Activated CD4-positive, alpha-beta T cell treated with anti-CD3 and anti-CD28 coated beads, Interleukin-2, Interleukin-6, amounts not matched to agents 100 ng/mL and 50 ng/mL, durations not matched to agents 16 hours and 8 hours (primary cell): ENCODE data around the gene RFC1.
"Not testable (repeated sequence)": the region's sequence is repeated elsewhere in the genome, so short reads cannot be mapped to it uniquely, and the experiment has no call there.

Experiments
- DNase-seq: peaks from one replicate; pipeline ENCODE4 v3.0.0-alpha.2; 2020

The RFC1 gene

GRCh38 chr4:39302901-39303300 is 63.3 kb downstream of the RFC1 start:
- DNase-seq = no peak

- DNase-seq = no peak
These were observed 70.4 kb downstream of the RFC1 start for GRCh38 chr4:39295784-39296183.

GRCh38 chr4:39292433-39292832 is 73.7 kb downstream of the RFC1 start:
- DNase-seq = not testable (repeated sequence)

GRCh38 chr4:39291686-39292085 is 74.5 kb downstream of the RFC1 start:
- DNase-seq = peak; percentile 24

GRCh38 chr4:39287223-39287622 is 78.9 kb downstream of the RFC1 start:
- DNase-seq = no peak

- no peak for DNase-seq
These were observed 79.9 kb downstream of the RFC1 start for GRCh38 chr4:39286263-39286662.

- DNase-seq = no peak
These were observed 80.3 kb downstream of the RFC1 start for GRCh38 chr4:39285853-39286252.

- peak; percentile 63 for DNase-seq
These were observed 80.9 kb downstream of the RFC1 start for GRCh38 chr4:39285111-39285795.

GRCh38 chr4:39280770-39281169 is 85.4 kb downstream of the RFC1 start:
- DNase-seq = no peak

- no peak for DNase-seq
These were observed 86.7 kb downstream of the RFC1 start for GRCh38 chr4:39279416-39279815.

GRCh38 chr4:39278476-39278875 is 87.7 kb downstream of the RFC1 start:
- no peak for DNase-seq

- DNase-seq = not testable (repeated sequence)
These were observed 88.5 kb downstream of the RFC1 start for GRCh38 chr4:39277661-39278060.

- DNase-seq = no peak
These were observed 91.7 kb downstream of the RFC1 start for GRCh38 chr4:39274503-39274902.

- no peak for DNase-seq
These were observed 102.3 kb downstream of the RFC1 start for GRCh38 chr4:39263895-39264294.

GRCh38 chr4:39259571-39260330 is 106.4 kb downstream of the RFC1 start:
- no peak for DNase-seq

GRCh38 chr4:39256436-39256835 is 109.7 kb downstream of the RFC1 start:
- DNase-seq = no peak

- no peak for DNase-seq
These were observed 110.3 kb downstream of the RFC1 start for GRCh38 chr4:39255871-39256270.

- DNase-seq = no peak
These were observed 110.9 kb downstream of the RFC1 start for GRCh38 chr4:39255266-39255665.

GRCh38 chr4:39243462-39243861 is 122.7 kb downstream of the RFC1 start:
- no peak for DNase-seq
